OCI-LY1 (cell line): ENCODE results near the gene BLOC1S6.

Source experiments
- H2AFZ ChIP-seq: fragments of 200-600 bp; sonication (generic), shearing (Covaris generic); 2 replicates; pipeline ENCODE4 v1.6.0; 2014; ENCODE audit warnings: antibody characterized with exemption, mild to moderate bottlenecking, low read length
- H3F3A ChIP-seq: fragments of 200-600 bp; sonication (generic), shearing (Covaris generic); 2 replicates; pipeline ENCODE4 v1.6.0; 2014; ENCODE audit warnings: mild to moderate bottlenecking, antibody characterized with exemption, low read length, moderate library complexity; ENCODE audit not compliant: insufficient read depth
- H3K27ac ChIP-seq: fragments of 200-600 bp; sonication (generic); 2 replicates; pipeline ENCODE4 v1.5.1; 2014; ENCODE audit warnings: low read length, mixed run types, mild to moderate bottlenecking, low read depth; ENCODE audit not compliant: poor library complexity, severe bottlenecking
- H3K27me3 ChIP-seq: fragments of 200-600 bp; sonication (generic); 2 replicates; pipeline ENCODE4 v1.6.0; 2014; ENCODE audit warnings: antibody characterized with exemption, mild to moderate bottlenecking, low read length, moderate library complexity; ENCODE audit not compliant: insufficient read depth
- H3K36me3 ChIP-seq: fragments of 200-600 bp; sonication (generic); 2 replicates; pipeline ENCODE4 v1.6.1; 2014; ENCODE audit warnings: mild to moderate bottlenecking, antibody characterized with exemption, low read length, moderate library complexity, mixed read lengths; ENCODE audit not compliant: insufficient read depth
- H3K4me1 ChIP-seq: fragments of 200-600 bp; sonication (generic); 2 replicates; pipeline ENCODE4 v1.5.1; 2014; ENCODE audit warnings: mild to moderate bottlenecking, low read length, moderate library complexity; ENCODE audit not compliant: insufficient read depth, severe bottlenecking
- H3K4me2 ChIP-seq: fragments of 200-600 bp; sonication (generic), shearing (Covaris generic); 2 replicates; pipeline ENCODE4 v1.6.1; 2014; ENCODE audit warnings: low read length
- H3K4me3 ChIP-seq: fragments of 200-600 bp; sonication (generic); 2 replicates; pipeline ENCODE4 v1.5.1; 2014; ENCODE audit warnings: low read length, low read depth, mild to moderate bottlenecking, mixed read lengths; ENCODE audit not compliant: poor library complexity, severe bottlenecking
- H3K79me2 ChIP-seq: fragments of 200-600 bp; shearing (Covaris generic); 2 replicates; pipeline ENCODE4 v1.6.1; 2016; ENCODE audit warnings: mixed run types, low read length, mixed read lengths; ENCODE audit not compliant: insufficient read depth
- H3K9ac ChIP-seq: fragments of 200-600 bp; sonication (generic), shearing (Covaris generic); 2 replicates; pipeline ENCODE4 v1.6.1; 2014; ENCODE audit warnings: mild to moderate bottlenecking, low read length, mixed read lengths
- H3K9me2 ChIP-seq: fragments of 200-600 bp; sonication (generic), shearing (Covaris generic); 2 replicates; pipeline ENCODE4 v1.6.1; 2014; ENCODE audit warnings: low read depth, mild to moderate bottlenecking, low read length, mixed read lengths
- H3K9me3 ChIP-seq: fragments of 200-600 bp; shearing (Covaris generic); 2 replicates; pipeline ENCODE4 v1.6.1; 2014; ENCODE audit warnings: low read length, mixed read lengths
- H4K20me1 ChIP-seq: fragments of 200-600 bp; sonication (generic), shearing (Covaris generic); 2 replicates; pipeline ENCODE4 v1.6.0; 2016; ENCODE audit warnings: mild to moderate bottlenecking, low read length; ENCODE audit not compliant: insufficient read depth
- EZH2 ChIP-seq: fragments of 200-600 bp; sonication (generic), shearing (Covaris generic); IDR thresholded peaks from 2 replicates; pipeline ENCODE4 v1.8.0; 2017; ENCODE audit warnings: borderline replicate concordance, mixed run types, mild to moderate bottlenecking, antibody characterized with exemption, low read length, moderate library complexity, mixed read lengths
- TF ChIP-seq, protein P1 (sequence below): fragments of 200-600 bp; sonication (generic), shearing (Covaris generic); IDR thresholded peaks from 2 replicates; pipeline ENCODE4 v1.5.1; 2017; ENCODE audit warnings: mild to moderate bottlenecking, antibody characterized with exemption, low read length, moderate library complexity, mixed read lengths

BLOC1S6 gene

DNA sequence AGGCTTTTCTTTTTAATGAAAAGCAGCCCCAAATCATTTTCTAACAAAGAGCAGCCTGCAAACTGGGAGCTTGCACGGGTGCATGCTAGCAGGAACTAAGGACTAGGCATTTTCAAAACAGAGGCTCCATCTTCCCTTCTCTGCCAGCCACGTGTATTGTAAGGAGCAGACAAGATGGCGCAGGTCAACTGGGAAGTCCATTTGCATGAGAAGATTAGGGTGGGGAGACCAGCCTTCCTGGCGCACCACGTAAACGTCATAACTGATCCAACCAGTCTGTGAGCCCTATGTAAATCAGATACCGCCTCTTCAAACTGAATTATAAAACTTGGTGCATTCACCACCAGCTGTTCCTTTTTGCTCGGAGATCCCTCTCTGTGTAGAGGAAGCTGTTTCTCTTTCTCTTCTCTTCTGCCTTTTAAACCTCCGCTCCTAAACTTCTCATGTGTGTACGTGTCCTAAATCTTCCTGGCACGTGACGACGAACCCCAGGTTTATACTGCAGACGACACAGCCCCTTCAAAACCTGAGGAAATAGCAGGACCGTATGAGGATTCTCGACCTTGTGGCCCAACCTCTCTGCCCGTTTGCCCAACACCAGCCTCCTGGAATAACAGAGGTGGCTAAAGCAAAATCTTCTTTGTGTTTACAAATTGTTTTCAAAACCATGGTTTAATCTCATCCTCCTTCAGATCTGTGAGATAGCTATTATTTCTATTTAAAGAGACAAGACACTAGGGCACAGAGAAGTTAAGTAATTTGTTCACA, 38.2 kb upstream of the BLOC1S6 start:
- Histone ChIP-seq H3K27ac (no peak overlapping the region), H3K36me3 (no peaks in the 10 kb centered on the region), H3F3A (no peaks in the 10 kb centered on the region), H4K20me1 (no peaks in the 10 kb centered on the region), H2AFZ (no peak overlapping the region), H3K4me2 (no peak overlapping the region), H3K9me2 (no peaks in the 10 kb centered on the region), H3K79me2 (no peaks in the 10 kb centered on the region), H3K9me3 (no peaks in the 10 kb centered on the region), H3K4me3 (no peak overlapping the region), H3K27me3 (no peaks in the 10 kb centered on the region), H3K9ac (no peak overlapping the region), H3K4me1 (peaks cover 27% of the 10 kb centered on the region)
- TF ChIP-seq, protein P1, sequence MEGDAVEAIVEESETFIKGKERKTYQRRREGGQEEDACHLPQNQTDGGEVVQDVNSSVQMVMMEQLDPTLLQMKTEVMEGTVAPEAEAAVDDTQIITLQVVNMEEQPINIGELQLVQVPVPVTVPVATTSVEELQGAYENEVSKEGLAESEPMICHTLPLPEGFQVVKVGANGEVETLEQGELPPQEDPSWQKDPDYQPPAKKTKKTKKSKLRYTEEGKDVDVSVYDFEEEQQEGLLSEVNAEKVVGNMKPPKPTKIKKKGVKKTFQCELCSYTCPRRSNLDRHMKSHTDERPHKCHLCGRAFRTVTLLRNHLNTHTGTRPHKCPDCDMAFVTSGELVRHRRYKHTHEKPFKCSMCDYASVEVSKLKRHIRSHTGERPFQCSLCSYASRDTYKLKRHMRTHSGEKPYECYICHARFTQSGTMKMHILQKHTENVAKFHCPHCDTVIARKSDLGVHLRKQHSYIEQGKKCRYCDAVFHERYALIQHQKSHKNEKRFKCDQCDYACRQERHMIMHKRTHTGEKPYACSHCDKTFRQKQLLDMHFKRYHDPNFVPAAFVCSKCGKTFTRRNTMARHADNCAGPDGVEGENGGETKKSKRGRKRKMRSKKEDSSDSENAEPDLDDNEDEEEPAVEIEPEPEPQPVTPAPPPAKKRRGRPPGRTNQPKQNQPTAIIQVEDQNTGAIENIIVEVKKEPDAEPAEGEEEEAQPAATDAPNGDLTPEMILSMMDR = no peak
- no peak for TF ChIP-seq EZH2

- no peaks in the 10 kb centered on the region for H3K79me2 ChIP-seq
- H3K9me3 ChIP-seq = no peaks in the 10 kb centered on the region
- H4K20me1 ChIP-seq = no peaks in the 10 kb centered on the region
- no peak overlapping the region for H3K4me2 ChIP-seq
- no peak overlapping the region for H2AFZ ChIP-seq
- no peak overlapping the region for H3K27ac ChIP-seq
- H3K27me3 ChIP-seq = no peaks in the 10 kb centered on the region
- H3F3A ChIP-seq = no peaks in the 10 kb centered on the region
- H3K4me3 ChIP-seq = no peak overlapping the region
- no peak overlapping the region for H3K9ac ChIP-seq
- H3K36me3 ChIP-seq = no peaks in the 10 kb centered on the region
- TF ChIP-seq, protein P1 = no peak
- TF ChIP-seq EZH2 = no peak
- no peaks in the 10 kb centered on the region for H3K9me2 ChIP-seq
- H3K4me1 ChIP-seq = peaks cover 20% of the 10 kb centered on the region
These were observed 37.5 kb upstream of the BLOC1S6 start for GRCh38 chr15:45549541-45550220.

DNA sequence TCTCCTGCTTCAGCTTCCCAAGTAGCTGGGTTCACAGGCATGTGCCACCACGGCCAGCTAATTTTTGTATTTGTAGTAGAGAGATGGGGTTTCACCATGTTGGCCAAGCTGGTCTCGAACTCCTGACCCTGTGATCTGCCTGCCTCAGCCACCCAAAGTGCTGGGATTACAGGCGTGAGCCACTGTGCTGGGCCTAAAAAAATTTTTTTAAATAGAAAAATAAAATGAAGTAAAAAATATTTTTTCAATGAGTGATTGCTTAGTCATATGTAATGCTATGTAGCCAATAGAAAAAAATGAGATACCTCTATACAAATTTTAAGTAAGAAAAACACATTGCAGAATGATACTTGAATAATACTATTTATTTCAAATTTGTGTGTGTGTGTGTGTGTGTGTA, 36.7 kb upstream of the BLOC1S6 start:
- no peaks in the 10 kb centered on the region for H3K79me2 ChIP-seq
- no peak overlapping the region for H2AFZ ChIP-seq
- no peaks in the 10 kb centered on the region for H3K9me2 ChIP-seq
- H3K9ac ChIP-seq = no peak overlapping the region
- H3F3A ChIP-seq = no peaks in the 10 kb centered on the region
- no peak for TF ChIP-seq EZH2
- TF ChIP-seq, protein P1 = no peak
- H3K9me3 ChIP-seq = no peaks in the 10 kb centered on the region
- H4K20me1 ChIP-seq = no peaks in the 10 kb centered on the region
- H3K36me3 ChIP-seq = no peaks in the 10 kb centered on the region
- no peaks in the 10 kb centered on the region for H3K27me3 ChIP-seq
- no peak overlapping the region for H3K27ac ChIP-seq
- no peak overlapping the region for H3K4me3 ChIP-seq
- H3K4me1 ChIP-seq = peaks cover 13% of the 10 kb centered on the region
- no peak overlapping the region for H3K4me2 ChIP-seq
